CD4-positive, alpha-beta memory T cell (primary cell): ENCODE measurements around the gene PHC3. TPM values are rescaled to one million over a fixed set of nuclear protein-coding genes. Genes with fewer than 3 reads are reported as not detected.

Source experiments
- CTCF ChIA-PET: fragments of 350-600 bp; sonication (Branson Sonifier 250); formaldehyde crosslinking; loops from one replicate; lab custom pipeline; 2021; ENCODE audit warnings: inconsistent platforms; ENCODE audit not compliant: partially characterized antibody; lab: Charles Lee
- POLR2A ChIA-PET: fragments of 350-600 bp; sonication (Branson Sonifier 250); formaldehyde crosslinking; loops from one replicate; lab custom pipeline; 2021; ENCODE audit not compliant: partially characterized antibody; lab: Charles Lee
- DNase-seq, 5 donors: peaks; one replicate each; pipeline versions ENCODE4 v3.0.0 to v3.0.0-alpha.2; 2020 to 2022; ENCODE audit warnings: mixed read lengths in 1 of 5
- H3K27ac ChIP-seq: one replicate; pipeline ENCODE4 v1.7.0; 2013; ENCODE audit warnings: low read depth, low read length
- H3K27me3 ChIP-seq: 2 replicates; pipeline ENCODE4 v1.7.0; 2013; ENCODE audit warnings: mild to moderate bottlenecking, low read length, moderate library complexity; ENCODE audit not compliant: insufficient read depth
- H3K36me3 ChIP-seq: 2 replicates; pipeline ENCODE4 v1.7.0; 2013; ENCODE audit warnings: mild to moderate bottlenecking, low read length, moderate library complexity; ENCODE audit not compliant: insufficient read depth
- H3K4me1 ChIP-seq: 2 replicates; pipeline ENCODE4 v1.7.0; 2013; ENCODE audit warnings: mild to moderate bottlenecking, low read length, moderate library complexity; ENCODE audit not compliant: insufficient read depth
- H3K4me3 ChIP-seq, 2 donors: one replicate each; pipeline ENCODE4 v1.7.0; 2013; ENCODE audit warnings: low read length in 2 of 2, mild to moderate bottlenecking in 1 of 2
- H3K9me3 ChIP-seq, 2 donors: one replicate each; pipeline ENCODE4 v1.7.0; 2013; ENCODE audit warnings: low read length in 2 of 2, control low read depth in 1 of 2; ENCODE audit not compliant: control insufficient read depth in 1 of 2
- H3K27ac Mint-ChIP-seq, 7 donors: one replicate each; pipeline ENCODE4 v1.8.0; 2020 to 2021; ENCODE audit warnings: mixed read lengths in 7 of 7, mild to moderate bottlenecking in 6 of 7, inconsistent platforms in 3 of 7, moderate library complexity in 3 of 7
- H3K27me3 Mint-ChIP-seq, 2 donors: one replicate each; pipeline ENCODE4 v1.8.0; 2020 to 2021; ENCODE audit warnings: mixed read lengths in 2 of 2
- H3K36me3 Mint-ChIP-seq, 2 donors: one replicate each; pipeline ENCODE4 v1.8.0; 2020 to 2021; ENCODE audit warnings: mixed read lengths in 2 of 2, inconsistent platforms in 1 of 2, mild to moderate bottlenecking in 1 of 2
- H3K4me1 Mint-ChIP-seq, 4 donors: one replicate each; pipeline ENCODE4 v1.8.0; 2020 to 2021; ENCODE audit warnings: mixed read lengths in 4 of 4, mild to moderate bottlenecking in 1 of 4
- H3K4me3 Mint-ChIP-seq, 8 donors: one replicate each; pipeline ENCODE4 v1.8.0; 2020 to 2021; ENCODE audit warnings: mixed read lengths in 8 of 8, mild to moderate bottlenecking in 7 of 8, moderate library complexity in 6 of 8, inconsistent platforms in 3 of 8
- H3K9me3 Mint-ChIP-seq, 8 donors: one replicate each; pipeline ENCODE4 v1.8.0; 2020 to 2021; ENCODE audit warnings: mixed read lengths in 8 of 8, mild to moderate bottlenecking in 5 of 8, inconsistent platforms in 3 of 8, moderate library complexity in 1 of 8
- intact Hi-C: fragments of 100-400 bp; cut with micrococcal nuclease; formaldehyde crosslinking; loops from one replicate; pipeline ENCODE4 v1.15.1; 2023
- polyA plus RNA-seq, 2 donors: library from polyadenylated mRNA; unstranded; fragments of 300-500 nt; fragmentation: Illumina TruSeq; gene quantifications; one replicate each; pipeline ENCODE4 v1.2.3, GENCODE V29; 2021
- total RNA-seq, 2 experiments: library from RNA; stranded (reverse); gene quantifications; one replicate each; pipeline ENCODE4 v1.2.3, GENCODE V29; 2021

The PHC3 gene
- total RNA-seq (100 to 1,000 TPM; 168 to 173 TPM), polyA plus RNA-seq (10 to 100 TPM; 29.2 to 64.6 TPM)

DNA sequence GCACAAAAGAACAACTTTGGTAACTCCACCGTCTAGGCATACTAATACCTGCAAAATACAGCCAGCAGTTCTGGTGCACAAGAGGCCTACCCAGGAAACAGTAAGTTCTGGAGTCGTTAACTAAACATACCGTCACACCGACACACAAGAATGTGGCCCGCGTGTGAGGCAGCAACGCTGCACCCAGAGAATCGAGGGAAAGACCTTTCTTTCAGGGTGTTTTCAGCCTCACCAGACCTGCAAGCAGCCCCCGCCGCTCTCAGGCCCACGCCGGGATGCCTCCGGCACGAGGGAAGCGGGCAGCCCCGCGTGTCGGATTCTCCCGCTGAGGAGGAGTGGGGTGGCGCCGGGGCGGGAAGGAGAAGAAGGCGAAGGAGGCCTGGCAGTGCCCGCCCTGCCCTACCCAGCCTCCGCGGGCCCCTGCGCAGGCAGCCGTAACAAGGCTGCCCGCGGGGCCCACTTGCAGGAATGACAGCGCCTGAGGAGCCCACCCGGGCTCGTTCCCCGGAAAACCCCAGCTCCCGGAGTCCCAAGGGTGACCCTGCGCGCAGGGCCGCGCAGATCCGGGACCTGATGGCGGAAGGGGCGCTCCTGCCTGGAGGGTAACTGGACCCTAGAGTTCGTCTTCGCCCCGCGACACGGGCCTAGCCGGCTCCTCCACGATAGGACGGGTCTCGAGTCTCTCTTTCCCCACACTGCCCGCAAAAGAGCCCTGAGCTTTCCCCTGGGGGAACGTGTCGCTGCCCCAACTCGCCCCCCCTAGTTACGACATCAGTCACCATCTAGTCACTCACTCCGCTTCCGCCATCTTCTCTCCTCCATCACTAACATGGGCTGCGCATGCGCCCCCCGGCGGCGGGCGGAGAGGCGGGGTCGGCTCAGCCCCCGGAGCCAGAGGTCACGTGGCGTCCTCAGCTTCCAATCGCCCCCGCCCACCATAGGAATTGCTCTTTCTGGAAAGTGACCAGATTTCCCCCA is at the start of gene PHC3:
TSS of gene PHC3 (minus strand) at position 826 of the 978 bp plus-strand sequence. CDS start at position 808, 18 bp downstream.
- Mint-ChIP-seq H3K27ac (peak within 1 kb of the TSS; percentile 99 to 100 (median 100)), H3K36me3 (peaks cover 10 to 30% of the 10 kb centered on the region in 2 donors), H3K4me1 (peaks cover 23 to 41% (median 32%) of the 10 kb centered on the region in 4 donors), H3K27me3 (no peaks in the 10 kb centered on the region), H3K9me3 (peaks cover 0 to 2% (median 0%) of the 10 kb centered on the region in 8 donors), H3K4me3 (peak within 1 kb of the TSS; percentile 96 to 100 (median 99))
- peak; percentile 91 to 92 (median 91) for DNase-seq
- H3K9me3 ChIP-seq = no peaks in the 10 kb centered on the region
- no peaks in the 10 kb centered on the region for H3K27me3 ChIP-seq
- peak within 1 kb of the TSS; percentile 48 to 97 for H3K4me3 ChIP-seq
- peaks cover 13% of the 10 kb centered on the region for H3K36me3 ChIP-seq
- POLR2A ChIA-PET = interaction anchor here (0.6 to 4.7 kb wide), 15 partner anchors 9 to 689 kb away, joined by 3 to 39 read pairs (median 4); partner anchors contain the start of genes MYNN, PRKCI, RPL22L1 and SEC62
- H3K4me1 ChIP-seq = peaks cover 40% of the 10 kb centered on the region
- intact Hi-C loops = loop anchor here (1.0 to 10.0 kb wide), 10 partner anchors 41 to 1924 kb away; partner anchors contain the start of genes LRRC34, LRRIQ4, PRKCI and RPL22L1
- CTCF ChIA-PET = interaction anchor here (0.8 to 1.5 kb wide), 3 partner anchors 8 to 188 kb away, joined by 3 to 4 read pairs (median 4); no protein-coding TSS in a partner anchor
- H3K27ac ChIP-seq = peak within 1 kb of the TSS; percentile 98

DNA sequence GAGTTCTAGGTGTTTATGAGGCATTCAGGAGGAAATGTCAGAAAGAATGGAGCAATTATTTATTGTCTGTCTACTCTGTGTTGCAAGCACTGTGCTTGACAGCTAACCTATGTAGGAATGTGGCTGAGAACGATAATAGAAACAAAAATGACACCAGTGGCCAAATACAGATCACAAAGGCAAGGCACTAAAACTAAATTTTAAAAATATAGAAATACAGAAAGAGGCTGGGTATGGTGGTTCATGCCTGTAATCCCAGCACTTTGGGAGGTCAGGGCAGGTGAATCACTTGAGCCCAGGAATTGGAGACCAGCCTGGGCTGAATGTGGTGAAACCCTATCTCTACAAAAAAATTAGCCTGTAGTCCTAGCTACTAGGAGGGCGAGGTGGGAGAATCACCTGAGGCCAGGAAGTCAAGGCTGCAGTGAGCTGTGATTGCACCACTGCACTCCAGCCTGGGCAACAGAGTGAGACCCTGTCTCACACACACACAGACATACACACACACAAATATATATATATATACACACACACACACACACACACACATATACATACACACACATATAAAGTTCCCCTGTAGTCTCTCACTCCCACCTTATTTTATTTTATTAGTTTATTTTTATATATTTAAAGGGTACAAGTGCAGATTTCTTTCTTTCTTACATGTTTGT is 46.7 kb upstream of the PHC3 start:
- H3K27me3 ChIP-seq = no peaks in the 10 kb centered on the region
- H3K36me3 ChIP-seq = no peaks in the 10 kb centered on the region
- CTCF ChIA-PET = interaction anchor here (1.2 kb wide), 1 partner anchor 40 kb away, joined by 3 read pairs; no protein-coding TSS in a partner anchor
- Mint-ChIP-seq H3K27me3 (no peaks in the 10 kb centered on the region), H3K9me3 (no peaks in the 10 kb centered on the region), H3K27ac (peak overlapping the region in 1 of 7 donors; percentile 8), H3K4me1 (peaks cover 25 to 38% (median 32%) of the 10 kb centered on the region in 4 donors), H3K4me3 (no peak overlapping the region), H3K36me3 (peaks cover 0 to 3% of the 10 kb centered on the region in 2 donors)
- no peak overlapping the region for H3K4me3 ChIP-seq
- H3K9me3 ChIP-seq = no peaks in the 10 kb centered on the region
- intact Hi-C loops = no loop called here
- H3K27ac ChIP-seq = no peak overlapping the region
- POLR2A ChIA-PET = no interaction called here
- peaks cover 19% of the 10 kb centered on the region for H3K4me1 ChIP-seq
- no peak for DNase-seq

DNA sequence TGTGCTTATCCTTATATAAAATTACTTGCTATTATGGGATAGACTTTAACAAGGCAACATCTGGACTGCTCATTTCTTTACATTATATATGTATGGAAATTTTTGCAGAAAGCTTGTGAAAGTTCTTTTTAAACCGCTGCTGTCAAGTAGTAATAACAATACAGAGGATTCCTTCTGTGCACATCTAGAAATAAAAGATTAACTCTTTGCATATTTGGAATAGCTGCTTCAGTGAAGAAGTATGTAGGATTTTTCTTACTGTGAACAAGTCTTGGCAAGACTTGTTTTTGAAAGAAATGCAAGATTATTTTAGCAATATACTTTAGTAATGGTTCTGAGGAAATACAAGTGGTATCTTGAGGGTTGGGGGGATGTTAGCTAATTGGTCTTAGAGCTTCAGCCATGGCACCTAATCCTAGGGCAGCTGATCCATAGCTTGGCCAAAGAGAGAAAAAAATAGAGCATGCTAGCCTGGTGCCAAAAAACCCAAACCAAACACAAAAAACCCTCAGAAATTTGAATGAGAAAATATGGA is 45.0 kb upstream of the PHC3 start:
- Mint-ChIP-seq H3K36me3 (peaks cover 0 to 10% of the 10 kb centered on the region in 2 donors), H3K9me3 (no peaks in the 10 kb centered on the region), H3K4me3 (no peak overlapping the region), H3K27me3 (no peaks in the 10 kb centered on the region), H3K4me1 (peaks cover 29 to 49% (median 35%) of the 10 kb centered on the region in 4 donors), H3K27ac (no peak overlapping the region)
- no peak for DNase-seq
- intact Hi-C loops = no loop called here
- POLR2A ChIA-PET = no interaction called here
- Histone ChIP-seq H3K9me3 (no peaks in the 10 kb centered on the region), H3K27me3 (no peaks in the 10 kb centered on the region), H3K4me1 (peaks cover 28% of the 10 kb centered on the region), H3K27ac (no peak overlapping the region), H3K4me3 (no peak overlapping the region), H3K36me3 (no peaks in the 10 kb centered on the region)
- CTCF ChIA-PET = interaction anchor here (0.7 kb wide), 1 partner anchor 143 kb away, joined by 3 read pairs; no protein-coding TSS in a partner anchor

DNA sequence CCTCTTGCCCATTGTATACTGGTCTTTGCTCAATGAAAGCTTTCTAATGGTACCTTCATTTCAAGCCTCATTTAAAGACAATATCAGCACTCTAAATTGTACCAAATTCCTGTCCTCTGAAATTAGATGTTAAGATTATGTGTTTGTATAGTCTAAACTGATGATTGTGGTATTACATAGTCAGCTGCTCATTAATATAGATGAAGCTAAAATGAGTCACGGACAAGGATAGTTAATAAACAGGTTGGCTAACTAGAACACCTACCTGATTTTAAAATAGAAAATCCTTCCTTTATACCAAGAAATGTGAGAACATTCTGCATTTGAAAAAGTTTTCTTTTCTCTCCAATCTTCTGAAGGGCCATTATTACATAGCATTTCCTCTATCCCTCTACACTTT is 43.6 kb upstream of the PHC3 start:
- ChIA-PET POLR2A (no interaction called here), CTCF (interaction anchor here (1.6 kb wide), 1 partner anchor 188 kb away, joined by 5 read pairs; no protein-coding TSS in a partner anchor)
- Histone ChIP-seq H3K4me3 (no peak overlapping the region), H3K27me3 (no peaks in the 10 kb centered on the region), H3K9me3 (no peaks in the 10 kb centered on the region), H3K36me3 (no peaks in the 10 kb centered on the region), H3K4me1 (peaks cover 29% of the 10 kb centered on the region), H3K27ac (no peak overlapping the region)
- peaks cover 0 to 10% of the 10 kb centered on the region in 2 donors for H3K36me3 Mint-ChIP-seq
- DNase-seq = no peak
- H3K27me3 Mint-ChIP-seq = no peaks in the 10 kb centered on the region
- peaks cover 31 to 50% (median 39%) of the 10 kb centered on the region in 4 donors for H3K4me1 Mint-ChIP-seq
- intact Hi-C loops = no loop called here
- no peaks in the 10 kb centered on the region for H3K9me3 Mint-ChIP-seq
- H3K4me3 Mint-ChIP-seq = peak overlapping the region in 1 of 8 donors; percentile 51
- no peak overlapping the region for H3K27ac Mint-ChIP-seq

DNA sequence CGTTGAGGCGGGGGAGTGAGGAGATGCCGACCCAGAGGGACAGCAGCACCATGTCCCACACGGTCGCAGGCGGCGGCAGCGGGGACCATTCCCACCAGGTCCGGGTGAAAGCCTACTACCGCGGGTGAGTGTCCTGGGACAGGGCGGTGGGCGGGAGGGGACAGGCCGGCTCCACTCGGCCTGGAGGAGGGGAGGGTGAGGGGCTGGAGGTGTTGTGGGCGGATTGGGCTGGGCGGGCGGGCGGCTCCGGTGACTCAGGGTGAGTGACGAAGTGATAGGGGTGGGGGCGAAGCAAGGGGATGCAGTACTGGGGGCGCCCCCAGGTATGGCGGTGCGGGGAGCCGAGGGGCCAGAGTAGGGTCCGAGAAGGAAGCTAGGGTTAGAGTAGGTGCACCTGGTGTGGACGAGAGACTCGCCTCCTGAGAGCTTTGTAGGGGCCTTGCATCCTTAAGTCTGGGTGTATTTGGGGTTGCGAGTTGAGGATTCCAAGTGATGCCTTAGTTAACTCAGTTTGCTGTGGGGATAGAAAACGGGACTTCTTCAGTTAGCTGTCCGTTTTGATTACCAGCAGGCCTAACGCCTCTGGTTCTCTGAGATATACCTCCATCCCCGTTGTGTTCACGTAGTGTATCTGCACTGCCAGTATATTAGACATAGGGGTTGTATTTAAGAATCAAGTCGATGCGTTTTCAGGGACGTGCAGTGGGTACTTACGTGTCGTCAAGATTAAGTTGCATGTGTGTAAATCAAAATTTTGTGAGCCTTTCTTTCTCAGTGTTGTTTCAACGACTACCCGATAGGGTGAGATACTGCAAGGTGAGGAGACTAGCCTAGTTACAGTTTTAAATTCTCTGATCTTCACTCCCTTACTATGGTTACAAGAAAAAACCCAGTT is 41.4 kb upstream of the PHC3 start:
- intact Hi-C loops = loop anchor here (1.0 to 5.0 kb wide), 4 partner anchors 34 to 256 kb away; partner anchors contain the start of genes PHC3, SEC62 and SKIL
- DNase-seq = peak; percentile 37 to 65 (median 38)
- Histone ChIP-seq H3K4me1 (peaks cover 29% of the 10 kb centered on the region), H3K36me3 (no peaks in the 10 kb centered on the region), H3K4me3 (peak overlapping the region; percentile 91 to 97), H3K9me3 (no peaks in the 10 kb centered on the region), H3K27me3 (no peaks in the 10 kb centered on the region), H3K27ac (peak overlapping the region; percentile 72)
- POLR2A ChIA-PET = interaction anchor here (0.6 to 4.2 kb wide), 7 partner anchors 19 to 458 kb away, joined by 3 to 39 read pairs (median 6); partner anchors contain the start of genes MYNN, PHC3, SEC62 and SKIL
- CTCF ChIA-PET = interaction anchor here (0.5 to 1.1 kb wide), 5 partner anchors 10 to 451 kb away, joined by 3 to 7 read pairs (median 3); no protein-coding TSS in a partner anchor
- Mint-ChIP-seq H3K4me3 (peak overlapping the region; percentile 90 to 98 (median 93)), H3K9me3 (no peaks in the 10 kb centered on the region), H3K27me3 (no peaks in the 10 kb centered on the region), H3K36me3 (peaks cover 0 to 10% of the 10 kb centered on the region in 2 donors), H3K27ac (peak overlapping the region; percentile 31 to 95 (median 92)), H3K4me1 (peaks cover 27 to 44% (median 36%) of the 10 kb centered on the region in 4 donors)
